Measurements from ENCODE around the gene SLC47A2. TPM values are rescaled to one million over a fixed set of nuclear protein-coding genes. Genes with fewer than 3 reads are reported as not detected.

The SLC47A2 gene
- total RNA-seq, 2 donors from 2014 or later, result 0.16 to 0.25 TPM

DNA sequence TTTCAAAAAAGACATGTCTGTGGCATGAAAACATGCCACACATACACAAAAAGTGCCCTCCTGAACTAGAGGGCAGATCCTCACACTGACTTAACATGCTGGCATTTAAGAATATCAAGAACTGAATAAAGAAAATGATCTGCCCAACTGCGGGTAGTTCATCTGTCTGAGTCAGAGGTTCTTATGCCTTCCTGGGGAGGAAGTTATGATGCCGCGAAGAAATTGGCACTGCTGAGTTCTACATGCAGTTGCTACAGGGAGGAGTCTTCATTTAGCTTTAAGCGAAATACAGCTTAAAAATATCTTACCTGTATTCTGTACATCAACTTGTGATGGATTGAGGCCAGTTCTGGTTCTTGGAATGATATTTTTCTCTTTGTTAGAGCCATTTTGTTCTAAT lies 61.5 kb downstream of the SLC47A2 start:
- DNase-seq, result no peak
- Histone ChIP-seq H3K9me3 (no peaks in the 10 kb centered on the region), H3K27ac (no peak overlapping the region), H3K9ac (ENCODE audit: low read depth in 2 of 2, low read length in 2 of 2) (no peak overlapping the region), H3K27me3 (no peaks in the 10 kb centered on the region), H3K4me1 (peaks cover under 1% of the 10 kb centered on the region), H3K36me3 (no peaks in the 10 kb centered on the region), H3K4me3 (no peak overlapping the region)
- intact Hi-C loops (cut with DNase I), result loop anchor here (10.0 kb wide), 1 partner anchor 100 kb away; no protein-coding TSS in a partner anchor
- TF ChIP-seq, protein P1, sequence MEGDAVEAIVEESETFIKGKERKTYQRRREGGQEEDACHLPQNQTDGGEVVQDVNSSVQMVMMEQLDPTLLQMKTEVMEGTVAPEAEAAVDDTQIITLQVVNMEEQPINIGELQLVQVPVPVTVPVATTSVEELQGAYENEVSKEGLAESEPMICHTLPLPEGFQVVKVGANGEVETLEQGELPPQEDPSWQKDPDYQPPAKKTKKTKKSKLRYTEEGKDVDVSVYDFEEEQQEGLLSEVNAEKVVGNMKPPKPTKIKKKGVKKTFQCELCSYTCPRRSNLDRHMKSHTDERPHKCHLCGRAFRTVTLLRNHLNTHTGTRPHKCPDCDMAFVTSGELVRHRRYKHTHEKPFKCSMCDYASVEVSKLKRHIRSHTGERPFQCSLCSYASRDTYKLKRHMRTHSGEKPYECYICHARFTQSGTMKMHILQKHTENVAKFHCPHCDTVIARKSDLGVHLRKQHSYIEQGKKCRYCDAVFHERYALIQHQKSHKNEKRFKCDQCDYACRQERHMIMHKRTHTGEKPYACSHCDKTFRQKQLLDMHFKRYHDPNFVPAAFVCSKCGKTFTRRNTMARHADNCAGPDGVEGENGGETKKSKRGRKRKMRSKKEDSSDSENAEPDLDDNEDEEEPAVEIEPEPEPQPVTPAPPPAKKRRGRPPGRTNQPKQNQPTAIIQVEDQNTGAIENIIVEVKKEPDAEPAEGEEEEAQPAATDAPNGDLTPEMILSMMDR (IDR thresholded peaks at IDR 0.05), result no peak

DNA sequence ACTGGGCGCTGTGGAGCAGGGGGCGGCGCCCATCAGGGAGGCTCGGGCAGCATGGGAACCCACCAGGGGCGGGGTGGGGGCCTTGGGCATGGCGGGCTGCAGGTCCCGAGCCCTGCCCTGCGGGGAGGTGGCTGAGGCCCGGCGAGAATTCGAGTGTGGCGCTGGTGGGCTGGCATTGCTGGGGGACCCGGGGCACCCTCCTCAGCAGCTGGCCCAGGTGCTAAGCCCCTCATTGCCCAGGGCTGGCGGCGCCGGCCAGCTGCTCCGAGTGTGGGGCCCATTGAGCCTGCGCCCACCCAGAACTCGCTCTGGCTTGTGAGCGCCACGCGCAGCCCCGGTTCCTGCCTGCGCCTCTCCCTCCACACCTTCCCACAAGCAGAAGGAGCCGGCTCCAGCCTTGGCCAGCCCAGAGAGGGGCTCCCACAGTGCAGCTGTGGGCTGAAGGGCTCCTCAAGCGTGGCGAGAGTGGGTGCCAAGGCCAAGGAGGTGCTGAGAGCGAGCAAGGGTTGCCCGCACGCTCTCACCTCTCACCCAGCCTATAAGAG lies 62.0 kb downstream of the SLC47A2 start:
- H3K27me3 ChIP-seq, result no peaks in the 10 kb centered on the region
- TF ChIP-seq, protein P1 (IDR thresholded peaks at IDR 0.05), result no peak
- no peaks in the 10 kb centered on the region for H3K9me3 ChIP-seq
- no peak for DNase-seq
- H3K27ac ChIP-seq, result no peak overlapping the region
- peaks cover 5% of the 10 kb centered on the region for H3K4me1 ChIP-seq
- no peak overlapping the region for H3K4me3 ChIP-seq
- intact Hi-C loops (cut with DNase I), result loop anchor here (10.0 kb wide), 1 partner anchor 100 kb away; no protein-coding TSS in a partner anchor
- no peak overlapping the region for H3K9ac ChIP-seq (ENCODE audit: low read depth in 2 of 2, low read length in 2 of 2)
- no peaks in the 10 kb centered on the region for H3K36me3 ChIP-seq

DNA sequence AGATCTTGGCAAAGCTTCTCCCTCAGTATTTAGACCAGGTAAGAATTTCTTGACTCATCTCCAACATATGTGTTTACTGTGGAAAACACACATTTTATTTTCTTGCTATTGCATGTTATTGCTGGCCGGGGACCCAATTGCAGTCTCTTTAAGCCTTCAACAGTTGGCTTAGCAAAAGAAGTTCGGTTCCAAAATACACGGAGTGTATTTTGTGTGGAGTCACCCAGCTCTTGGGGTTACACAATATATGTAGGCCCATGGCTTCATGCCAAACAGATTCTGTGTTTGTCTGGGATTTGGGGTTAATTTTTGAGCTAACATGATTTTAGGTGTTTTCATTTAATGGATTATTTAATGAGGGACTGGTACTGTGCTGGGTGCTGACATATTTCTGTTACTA lies 63.8 kb downstream of the SLC47A2 start:
- H3K4me1 ChIP-seq, result peaks cover 9% of the 10 kb centered on the region
- no peak overlapping the region for H3K9ac ChIP-seq (ENCODE audit: low read depth in 2 of 2, low read length in 2 of 2)
- H3K9me3 ChIP-seq, result no peaks in the 10 kb centered on the region
- TF ChIP-seq, protein P1 (IDR thresholded peaks at IDR 0.05), result no peak
- no peaks in the 10 kb centered on the region for H3K27me3 ChIP-seq
- H3K4me3 ChIP-seq, result no peak overlapping the region
- no peak overlapping the region for H3K27ac ChIP-seq
- H3K36me3 ChIP-seq, result no peaks in the 10 kb centered on the region
- no peak for DNase-seq
- intact Hi-C loops (cut with DNase I), result loop anchor here (10.0 kb wide), 1 partner anchor 102 kb away; no protein-coding TSS in a partner anchor

DNA sequence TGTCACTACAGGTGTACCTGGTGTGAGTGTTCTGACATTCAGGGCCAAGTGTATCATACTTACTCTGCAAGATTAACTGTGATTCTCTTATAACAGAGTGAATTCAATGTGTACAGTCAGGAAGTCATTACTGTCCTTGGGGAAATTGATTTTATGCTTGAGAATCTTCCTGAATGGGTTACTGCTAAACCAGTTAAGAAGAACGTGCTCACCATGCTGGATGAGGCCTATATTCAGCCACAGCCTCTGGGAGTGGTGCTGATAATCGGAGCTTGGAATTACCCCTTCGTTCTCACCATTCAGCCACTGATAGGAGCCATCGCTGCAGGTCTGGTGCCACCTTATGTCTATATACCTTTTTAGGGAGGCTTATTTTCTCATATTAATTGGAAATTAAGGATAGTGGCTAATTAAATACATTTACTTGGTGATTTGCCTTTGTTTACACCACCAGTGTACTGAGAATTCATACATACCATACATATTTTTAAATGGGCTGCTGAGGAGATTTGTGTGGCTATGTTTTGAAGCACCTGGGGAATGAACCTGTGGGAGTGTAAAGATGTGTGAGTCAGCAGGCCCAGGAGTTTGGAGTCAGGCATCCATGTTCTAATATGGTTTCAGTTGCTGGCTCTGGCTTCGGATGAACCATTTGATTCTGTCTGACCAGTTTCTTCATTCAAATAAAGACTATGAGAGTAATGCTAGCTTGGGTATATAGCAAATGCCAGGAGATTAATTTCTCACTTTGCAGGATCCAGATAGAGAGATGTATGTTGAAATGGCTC lies 64.7 kb downstream of the SLC47A2 start:
- Histone ChIP-seq H3K27ac (peak overlapping the region; percentile 14), H3K27me3 (no peaks in the 10 kb centered on the region), H3K36me3 (no peaks in the 10 kb centered on the region), H3K4me1 (peaks cover 13% of the 10 kb centered on the region), H3K4me3 (no peak overlapping the region), H3K9ac (ENCODE audit: low read depth in 2 of 2, low read length in 2 of 2) (peak overlapping the region in 1 of 2 donors; percentile 48), H3K9me3 (no peaks in the 10 kb centered on the region)
- intact Hi-C loops (cut with DNase I), result loop anchor here (10.0 kb wide), 1 partner anchor 103 kb away; no protein-coding TSS in a partner anchor
- no peak for DNase-seq
- TF ChIP-seq, protein P1 (IDR thresholded peaks at IDR 0.05), result no peak

DNA sequence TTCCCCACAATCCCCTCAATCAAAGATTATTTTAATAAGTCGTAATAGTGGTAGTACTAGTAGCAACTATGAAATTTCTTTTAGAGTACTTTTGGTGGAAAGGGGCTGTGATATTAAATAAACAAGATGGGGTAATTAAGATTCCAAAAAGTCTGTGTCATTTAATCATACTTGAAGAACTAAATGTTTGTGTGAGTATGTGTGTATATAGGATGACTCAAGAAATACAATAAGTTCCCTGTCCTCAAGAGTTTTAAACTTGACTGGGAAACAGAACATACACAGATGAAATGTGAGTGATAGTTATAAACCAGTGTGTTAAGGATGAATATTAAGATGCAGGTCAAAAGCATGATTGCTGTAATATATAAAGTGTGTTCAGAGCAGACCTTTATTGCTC lies 65.6 kb downstream of the SLC47A2 start:
- Histone ChIP-seq H3K9ac (ENCODE audit: low read depth in 2 of 2, low read length in 2 of 2) (no peak overlapping the region), H3K27ac (peak overlapping the region; percentile 14)
- intact Hi-C loops (cut with DNase I), result loop anchor here (10.0 kb wide), 1 partner anchor 104 kb away; no protein-coding TSS in a partner anchor

More for the DNA sequence above, 65.6 kb downstream of the SLC47A2 start:
- H3K4me1 ChIP-seq, result peaks cover 13% of the 10 kb centered on the region
- H3K36me3 ChIP-seq, result no peaks in the 10 kb centered on the region
- no peak for DNase-seq
- H3K27me3 ChIP-seq, result no peaks in the 10 kb centered on the region
- no peak overlapping the region for H3K4me3 ChIP-seq
- H3K9me3 ChIP-seq, result no peaks in the 10 kb centered on the region
- TF ChIP-seq, protein P1 (IDR thresholded peaks at IDR 0.05), result no peak

Measured in colonic mucosa (tissue), 4 donors.